GM12873 (cell line): ENCODE results near the gene CNKSR3.

Experiments used
- TF ChIP-seq, protein P1 (sequence below): IDR thresholded peaks from 2 replicates; pipeline ENCODE4 v1.5.1; 2012; ENCODE audit warnings: low read depth, mild to moderate bottlenecking, moderate library complexity, low read length, control low read depth; ENCODE audit not compliant: insufficient read depth; ENCODE audit errors: missing control alignments

The CNKSR3 gene

GRCh38 chr6:154506991-154507898 lies 3.2 kb downstream of the CNKSR3 start:
- TF ChIP-seq, protein P1, sequence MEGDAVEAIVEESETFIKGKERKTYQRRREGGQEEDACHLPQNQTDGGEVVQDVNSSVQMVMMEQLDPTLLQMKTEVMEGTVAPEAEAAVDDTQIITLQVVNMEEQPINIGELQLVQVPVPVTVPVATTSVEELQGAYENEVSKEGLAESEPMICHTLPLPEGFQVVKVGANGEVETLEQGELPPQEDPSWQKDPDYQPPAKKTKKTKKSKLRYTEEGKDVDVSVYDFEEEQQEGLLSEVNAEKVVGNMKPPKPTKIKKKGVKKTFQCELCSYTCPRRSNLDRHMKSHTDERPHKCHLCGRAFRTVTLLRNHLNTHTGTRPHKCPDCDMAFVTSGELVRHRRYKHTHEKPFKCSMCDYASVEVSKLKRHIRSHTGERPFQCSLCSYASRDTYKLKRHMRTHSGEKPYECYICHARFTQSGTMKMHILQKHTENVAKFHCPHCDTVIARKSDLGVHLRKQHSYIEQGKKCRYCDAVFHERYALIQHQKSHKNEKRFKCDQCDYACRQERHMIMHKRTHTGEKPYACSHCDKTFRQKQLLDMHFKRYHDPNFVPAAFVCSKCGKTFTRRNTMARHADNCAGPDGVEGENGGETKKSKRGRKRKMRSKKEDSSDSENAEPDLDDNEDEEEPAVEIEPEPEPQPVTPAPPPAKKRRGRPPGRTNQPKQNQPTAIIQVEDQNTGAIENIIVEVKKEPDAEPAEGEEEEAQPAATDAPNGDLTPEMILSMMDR: no peak

- TF ChIP-seq, protein P1: no peak
Measured at GRCh38 chr6:154506582-154506981, 3.9 kb downstream of the CNKSR3 start.

- TF ChIP-seq, protein P1: no peak
Measured at GRCh38 chr6:154506108-154506507, 4.4 kb downstream of the CNKSR3 start.

GRCh38 chr6:154504865-154505449 lies 5.5 kb downstream of the CNKSR3 start:
- TF ChIP-seq, protein P1: no peak

DNA sequence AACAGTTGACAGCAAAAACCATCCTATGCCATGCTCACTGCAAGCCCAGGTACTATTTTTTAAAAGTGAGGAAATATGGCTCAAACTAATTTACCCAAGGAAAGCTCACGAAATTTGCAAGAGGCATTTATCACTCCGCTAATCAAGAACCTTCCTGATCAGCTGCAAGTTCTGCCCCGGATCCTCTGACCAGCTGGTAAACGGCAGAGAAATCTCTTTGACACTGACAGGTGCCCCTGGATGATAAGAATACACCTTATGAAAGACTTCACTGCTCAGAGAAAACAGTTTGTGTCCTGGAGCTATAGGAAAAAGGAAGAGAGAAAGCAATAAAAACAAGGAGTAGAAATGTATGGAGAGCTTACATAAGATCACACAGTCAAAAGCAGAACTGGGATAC lies 6.4 kb downstream of the CNKSR3 start:
- TF ChIP-seq, protein P1: no peak

GRCh38 chr6:154503658-154504057 lies 6.8 kb downstream of the CNKSR3 start:
- TF ChIP-seq, protein P1: no peak

DNA sequence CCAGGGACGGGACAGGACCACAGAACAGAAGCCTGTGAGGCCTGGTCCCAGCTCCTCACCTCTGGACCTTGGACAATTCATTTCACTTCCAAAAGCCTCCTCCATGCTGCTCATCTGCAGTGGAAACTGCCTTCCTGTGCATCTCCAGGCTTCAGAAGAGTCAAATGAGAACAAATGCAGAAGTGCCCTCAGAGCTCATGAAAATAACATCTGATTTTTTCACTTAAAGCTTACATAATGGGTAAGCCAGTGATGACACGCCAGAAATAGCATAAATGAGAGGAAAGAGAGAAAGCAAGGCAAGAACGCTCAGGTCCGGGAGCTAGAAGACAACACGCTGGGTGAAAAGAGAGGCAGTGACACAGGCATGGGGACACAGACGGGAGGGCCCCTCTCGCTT lies 7.9 kb downstream of the CNKSR3 start:
- TF ChIP-seq, protein P1: no peak
